Activated T-cell treated with anti-CD3 and anti-CD28 coated beads, Interleukin-2, amount 50 U/mL, for 48 hours (primary cell): ENCODE results near the gene GALNT9.
A peak's percentile ranks its signal among the peaks of the same experiment; 100 is the strongest.

Source experiments
- DNase-seq, 2 experiments: peaks; one replicate each; pipeline ENCODE4 v3.0.0-alpha.2; 2020

GALNT9 gene

DNA sequence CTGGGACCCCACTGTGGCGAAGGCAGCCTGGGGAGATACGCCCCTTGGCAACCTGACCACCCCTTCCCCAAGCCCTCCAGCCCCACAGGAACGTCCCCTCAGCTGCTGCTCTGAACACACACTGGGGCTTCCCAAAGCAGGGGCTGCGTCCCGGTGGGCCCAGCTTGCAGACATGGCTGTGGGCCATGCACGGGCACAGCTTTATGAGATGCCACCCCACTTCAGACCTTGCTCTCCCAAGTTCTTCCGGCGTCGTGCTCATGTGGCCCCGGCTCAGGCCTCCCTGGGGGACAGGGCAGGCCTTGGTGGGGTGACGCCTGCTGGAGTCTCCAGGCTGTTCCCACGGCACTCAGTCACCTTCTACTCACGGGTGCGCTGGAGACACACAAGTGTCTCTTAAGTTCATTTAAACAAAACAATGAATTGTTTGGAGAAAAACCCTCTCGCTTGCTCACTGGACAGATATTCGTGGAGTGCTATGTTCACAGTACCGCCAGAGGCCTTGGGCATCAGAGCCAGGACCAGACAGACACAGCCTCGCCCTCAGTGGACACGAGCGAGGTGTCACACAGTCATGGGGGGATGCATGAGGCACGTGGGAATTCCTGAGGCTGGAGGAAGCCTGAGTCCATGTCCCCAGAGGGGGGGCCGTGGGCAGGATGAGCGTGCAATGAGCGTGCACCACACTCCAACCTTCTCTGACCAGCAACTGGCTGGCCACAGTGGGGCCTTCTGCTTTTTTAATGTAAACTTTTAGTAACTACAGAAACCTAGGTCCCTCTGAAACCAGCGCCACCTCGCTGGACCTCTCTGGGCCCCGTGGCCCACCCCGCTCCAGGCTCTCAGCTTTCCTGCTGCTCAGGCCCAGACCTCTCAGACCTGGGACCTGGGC is 4.3 kb downstream of the GALNT9 start:
- DNase-seq, result no peak

DNA sequence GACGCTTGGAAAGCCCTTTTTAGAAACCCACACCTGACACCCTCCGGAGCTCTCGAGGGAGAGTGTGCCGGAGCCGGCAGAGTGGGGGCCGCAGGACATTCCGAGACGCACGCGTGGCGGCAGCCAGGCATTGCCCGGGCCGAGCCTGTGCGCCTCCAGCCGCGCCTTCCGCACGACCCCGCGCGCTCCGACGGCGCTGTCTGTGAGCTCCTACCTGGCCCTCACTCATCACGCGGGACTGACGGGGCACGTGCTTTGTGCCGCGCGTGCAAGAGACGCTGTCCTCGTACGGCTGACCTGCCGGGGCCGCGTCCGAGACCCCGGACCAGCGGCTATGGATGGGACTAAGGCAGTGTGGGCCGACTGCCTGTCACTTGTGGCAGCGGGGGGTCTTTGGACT is 5.2 kb downstream of the GALNT9 start:
- DNase-seq, result no peak

DNA sequence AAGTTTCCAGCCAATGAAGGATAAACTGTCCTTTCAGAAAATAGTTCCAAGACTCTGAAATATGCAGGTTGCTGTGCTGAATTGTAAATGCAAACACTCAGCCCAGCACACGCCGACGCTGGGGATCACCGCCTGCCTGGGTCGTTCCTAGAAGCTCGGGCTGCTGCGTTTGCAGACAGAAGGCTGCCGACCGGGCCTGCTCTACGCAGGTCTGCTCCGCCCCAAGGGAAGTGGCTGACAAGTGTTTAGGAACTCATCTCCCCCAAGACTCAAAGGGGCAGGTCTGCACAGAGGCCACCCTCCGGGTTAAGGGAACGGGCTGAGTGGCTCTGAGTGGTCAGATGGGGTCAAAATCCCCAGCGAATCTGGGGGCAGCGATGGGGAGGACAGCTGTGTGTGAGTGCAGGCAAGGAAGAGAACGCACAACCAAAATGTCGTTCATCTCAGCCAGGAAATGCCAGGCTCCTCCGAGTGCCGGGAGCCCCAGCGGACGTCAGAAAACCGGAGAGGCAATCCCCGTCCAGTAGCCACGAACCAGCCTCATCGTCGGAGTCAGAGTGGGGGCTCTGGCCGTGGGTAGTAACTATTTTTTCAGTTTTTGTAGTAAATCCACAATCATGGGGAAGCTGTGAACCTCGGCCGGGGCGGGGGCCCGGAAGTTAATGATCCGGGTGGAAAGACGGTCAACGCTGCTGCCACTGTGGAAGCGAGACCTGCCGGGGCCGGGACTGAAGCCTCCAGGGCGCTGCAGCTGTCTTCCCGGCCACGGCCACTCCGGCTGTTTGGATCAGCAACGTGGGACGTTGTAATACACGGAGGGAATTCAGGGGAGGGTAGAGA is 6.0 kb downstream of the GALNT9 start:
- peak; percentile 27 to 33 for DNase-seq

DNA sequence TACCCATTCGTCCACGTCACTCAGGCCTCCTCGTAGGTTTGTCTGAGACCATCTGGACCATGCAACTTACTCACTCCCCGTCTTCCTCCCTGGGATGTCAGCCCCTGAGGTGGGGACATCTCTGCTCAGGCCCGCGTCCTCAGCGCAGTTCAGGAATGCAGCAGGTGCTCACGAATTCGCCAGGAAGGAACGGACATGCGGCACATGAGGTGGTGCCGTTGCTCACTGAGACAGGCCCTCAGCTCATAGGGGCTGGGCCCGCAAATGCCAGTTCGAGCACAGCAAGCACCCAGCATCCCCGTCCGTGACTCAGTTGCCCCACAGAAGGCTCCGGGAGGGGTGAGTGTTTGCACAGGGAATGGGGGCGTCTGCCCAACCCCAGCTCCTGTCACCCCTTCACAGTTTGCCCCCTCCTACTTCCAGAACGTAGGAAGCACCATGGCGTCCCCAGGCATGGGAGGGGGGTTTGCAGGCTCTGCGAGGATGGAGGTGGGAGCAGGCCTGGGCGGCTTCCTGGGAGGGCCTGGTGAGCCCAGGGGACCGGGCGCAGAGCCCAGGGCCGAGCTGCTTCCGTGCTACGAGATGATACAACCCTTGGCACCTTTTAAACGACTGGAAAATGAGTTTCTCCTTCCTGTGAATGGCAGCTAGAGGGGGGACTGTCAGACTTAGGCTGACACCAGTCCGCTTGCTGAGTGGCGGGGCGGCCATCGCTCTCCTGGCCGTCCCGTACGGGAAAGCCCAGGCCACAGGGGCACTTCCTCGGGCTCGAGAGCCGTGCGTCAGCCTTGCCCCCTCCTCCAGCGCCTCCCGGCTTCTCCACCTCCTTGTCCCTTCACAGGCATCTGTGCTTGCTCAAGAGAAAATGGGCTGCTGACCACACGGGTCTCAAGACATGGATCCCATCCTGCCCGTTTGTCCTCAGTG is 6.9 kb downstream of the GALNT9 start:
- no peak for DNase-seq

DNA sequence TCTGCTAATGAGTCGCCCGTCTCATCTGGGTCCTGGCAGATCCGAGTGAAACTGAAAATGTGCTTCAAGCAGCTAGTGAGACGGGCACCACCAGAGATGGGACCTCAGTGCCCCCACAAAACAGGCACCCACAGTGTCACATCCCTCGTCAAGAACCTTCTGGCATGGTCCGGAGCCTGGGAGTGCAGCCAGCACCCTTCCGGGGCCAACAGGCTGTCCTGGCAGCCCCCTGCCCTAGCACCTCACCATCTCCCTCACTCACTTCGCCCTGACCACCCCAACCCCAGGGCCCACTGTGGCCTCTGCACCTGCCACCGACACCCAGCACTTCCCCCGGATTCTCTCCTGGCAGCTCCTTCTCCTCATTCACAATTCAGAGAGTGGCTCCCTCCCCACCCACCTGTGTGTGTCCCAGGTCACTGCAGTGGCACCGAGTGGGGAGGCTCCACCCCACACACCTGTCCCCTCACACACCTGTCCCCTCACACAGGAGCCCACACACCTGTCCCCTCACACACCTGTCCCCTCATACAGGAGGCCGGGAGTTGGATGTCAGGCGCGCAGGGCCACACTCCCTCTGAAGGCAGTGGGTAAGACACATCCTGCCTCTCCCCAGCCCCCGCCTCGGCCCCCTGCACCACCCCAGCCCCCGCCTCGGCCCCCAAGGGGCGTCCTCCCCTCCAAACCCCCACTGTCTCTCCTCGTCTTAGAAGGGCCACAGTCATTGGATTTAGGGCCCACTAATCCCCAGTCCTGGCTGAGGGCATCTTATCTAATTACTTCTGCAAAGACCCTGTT is 7.9 kb downstream of the GALNT9 start:
- DNase-seq, result no peak

DNA sequence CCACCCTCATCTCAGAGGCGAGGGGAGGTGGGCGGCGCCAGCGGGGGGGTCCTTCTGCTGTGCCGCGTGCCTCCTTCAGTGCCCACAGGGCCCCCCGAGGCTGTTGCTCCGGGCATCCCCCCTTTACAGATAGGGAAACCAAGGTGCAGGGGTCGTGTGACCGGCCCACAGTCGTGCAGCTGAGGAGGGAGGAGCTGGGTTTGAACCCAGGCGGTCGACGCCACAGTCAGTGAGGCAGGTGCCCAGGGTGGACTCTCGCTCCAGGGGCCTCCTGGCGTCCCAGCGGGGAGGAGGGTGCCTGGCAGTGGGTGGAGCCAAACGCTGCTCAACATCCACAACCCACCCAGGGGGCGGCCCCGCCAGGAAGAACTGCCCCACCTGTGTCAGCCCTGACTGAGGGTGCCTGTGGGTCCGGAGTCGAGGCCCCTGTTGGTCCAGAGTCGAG is 8.6 kb downstream of the GALNT9 start:
- DNase-seq, result no peak

DNA sequence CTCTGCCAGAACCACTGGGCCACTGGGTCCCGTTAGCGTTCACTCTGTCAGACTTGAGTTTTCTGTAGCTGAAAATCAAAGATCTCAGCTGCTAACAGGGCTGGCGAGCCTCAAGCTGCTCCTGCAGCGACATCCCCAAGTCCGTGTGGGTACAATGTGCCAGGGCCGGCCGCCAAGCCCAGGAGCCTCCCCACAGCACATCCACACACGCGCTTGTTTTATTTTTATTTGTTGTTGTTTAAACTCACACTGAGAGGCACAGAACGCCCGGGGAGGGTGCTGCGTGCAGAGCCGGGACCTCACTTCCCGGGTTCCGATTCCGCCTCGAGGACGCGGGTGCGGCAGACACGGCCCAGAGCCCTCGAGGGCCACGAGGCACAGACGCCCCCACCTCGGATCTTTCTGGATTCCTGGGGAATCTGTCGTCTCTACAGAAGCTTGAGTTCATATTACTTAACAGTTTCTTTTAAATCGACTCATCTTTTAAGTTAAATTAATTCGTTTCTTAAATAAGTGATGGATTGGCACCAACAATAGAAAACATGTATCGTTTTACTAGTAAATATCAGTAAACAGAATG is 9.3 kb downstream of the GALNT9 start:
- DNase-seq, result no peak

DNA sequence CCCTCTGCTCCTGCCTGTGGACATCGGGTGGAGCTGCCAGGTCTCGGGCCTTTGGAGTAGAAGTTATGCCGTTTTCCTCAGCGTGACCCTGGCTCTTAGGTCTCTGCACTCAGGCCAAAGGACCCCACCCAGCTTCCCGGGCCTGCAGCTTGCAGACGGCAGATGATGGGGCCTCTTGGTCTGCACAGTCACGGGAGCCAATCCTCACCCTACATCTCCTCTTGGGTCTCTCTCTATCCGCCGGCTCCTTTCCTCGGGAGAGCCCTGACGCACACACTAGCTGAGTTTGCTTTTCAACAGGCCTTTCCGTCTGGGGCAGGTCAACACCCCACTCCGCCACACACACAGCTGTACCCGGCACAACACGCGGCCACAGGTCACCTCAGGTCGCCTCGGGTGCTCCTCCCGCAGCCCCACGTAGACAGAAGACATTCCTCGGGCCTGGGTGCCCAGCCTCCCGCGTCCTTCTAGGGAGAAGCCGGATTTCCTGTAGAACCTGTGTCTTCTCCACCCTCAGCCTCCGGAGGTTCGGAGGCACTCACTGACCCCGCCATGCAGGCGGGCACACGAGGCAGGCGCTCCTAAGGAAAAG is 9.9 kb downstream of the GALNT9 start:
- DNase-seq, result no peak

DNA sequence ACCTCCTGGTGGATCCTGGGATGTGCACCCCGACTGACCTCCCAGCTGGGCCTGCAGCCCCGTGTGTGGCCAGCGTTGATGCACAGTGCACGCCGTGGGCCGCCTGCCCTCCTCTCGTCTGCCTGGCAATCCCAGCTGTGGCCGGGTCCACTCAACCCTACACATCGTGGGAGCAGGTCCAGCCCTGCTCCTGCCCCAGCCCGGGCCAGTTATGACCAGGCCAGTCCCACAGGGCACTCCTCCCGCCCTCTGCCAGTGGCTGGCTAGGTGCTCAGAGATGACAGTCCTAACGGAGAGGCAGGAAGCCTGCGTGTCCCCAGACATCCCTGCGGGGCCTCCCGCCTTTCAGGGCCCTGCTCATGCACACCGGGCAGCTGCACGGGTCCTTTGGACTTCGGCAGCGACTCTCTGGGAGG is 10.8 kb downstream of the GALNT9 start:
- no peak for DNase-seq

DNA sequence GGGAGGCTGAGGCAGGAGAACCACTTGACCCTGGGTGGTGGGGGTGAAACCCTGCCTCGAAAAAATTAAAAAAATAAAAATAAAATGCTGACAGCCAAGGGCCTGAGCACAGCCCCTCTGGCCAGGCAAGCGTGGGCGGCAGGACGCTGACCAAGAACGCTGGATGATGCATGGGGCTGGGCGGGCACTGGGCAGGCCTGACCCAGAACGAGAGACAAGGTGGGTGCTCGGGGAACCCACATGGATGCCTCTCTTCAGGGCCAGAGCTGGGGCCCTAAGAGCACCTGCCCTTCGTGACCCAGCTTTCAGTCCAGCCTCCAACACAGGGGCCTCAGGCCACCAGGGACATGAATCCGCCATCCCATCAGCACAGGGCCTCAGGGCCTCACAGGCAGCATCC is 11.3 kb downstream of the GALNT9 start:
- DNase-seq, result no peak

DNA sequence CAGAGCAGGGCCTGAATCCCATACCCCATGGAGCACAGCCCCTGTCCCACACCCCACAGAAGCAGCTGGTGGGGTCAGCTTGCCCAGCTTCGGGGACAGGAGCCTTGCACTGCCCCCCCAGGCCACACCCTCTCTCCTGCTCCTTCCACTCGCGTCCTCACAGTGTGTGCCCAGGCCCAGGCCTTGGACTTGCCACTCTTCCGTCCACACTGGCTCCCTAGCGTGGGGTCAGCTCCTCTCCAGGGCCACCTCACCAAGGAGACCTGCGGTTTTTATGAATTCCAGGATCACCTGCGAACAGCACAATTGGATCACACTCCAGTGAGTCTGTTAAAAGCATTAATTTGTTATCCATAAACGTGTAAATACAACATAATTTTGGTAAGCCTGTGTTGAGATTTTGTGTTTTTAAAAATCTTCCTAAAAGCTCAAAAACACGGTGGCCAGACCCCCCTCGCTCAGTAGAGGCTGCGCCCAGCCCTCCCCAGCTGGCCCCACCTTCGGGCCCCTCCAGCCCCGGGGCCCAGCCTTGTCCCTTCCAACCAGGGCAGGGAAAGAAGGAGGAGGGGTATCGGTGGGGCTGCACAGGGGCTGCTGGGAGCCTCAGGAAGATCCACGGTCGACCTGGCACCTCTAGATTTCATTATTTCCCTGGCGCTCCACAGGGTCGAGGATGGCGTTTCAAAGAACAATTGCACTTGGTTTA is 12.0 kb downstream of the GALNT9 start:
- no peak for DNase-seq

DNA sequence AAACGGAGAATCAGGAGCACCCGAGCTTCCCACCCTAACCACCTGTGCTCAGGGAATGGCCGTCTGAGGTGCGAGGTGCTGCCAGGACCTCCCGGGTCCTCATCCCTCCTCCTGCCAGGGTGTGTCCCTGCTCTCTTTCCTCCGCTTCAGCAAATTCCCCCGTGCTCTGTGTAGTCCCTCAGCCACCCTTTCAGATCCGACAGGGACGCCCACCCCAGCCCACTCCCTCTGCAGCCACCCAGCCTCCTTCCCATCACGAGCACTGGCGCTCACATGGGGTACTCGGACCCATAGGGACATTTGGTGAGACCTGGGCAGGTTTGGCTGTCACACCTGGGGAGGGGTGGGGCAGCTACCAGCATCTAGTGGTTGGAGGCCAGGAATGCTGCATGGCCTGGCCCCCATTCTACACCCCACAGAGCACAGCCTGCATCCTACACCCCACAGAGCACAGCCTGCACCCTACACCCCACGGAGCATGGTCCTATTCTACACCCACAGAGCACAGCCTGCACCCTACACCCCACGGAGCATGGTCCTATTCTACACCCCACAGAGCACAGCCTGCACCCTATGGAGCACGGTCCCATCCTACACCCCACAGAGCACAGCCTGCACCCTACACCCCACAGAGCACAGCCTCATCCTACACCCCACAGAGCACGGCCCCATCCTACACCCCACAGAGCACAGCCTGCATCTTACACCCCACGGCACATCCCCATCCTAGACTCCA is 12.7 kb downstream of the GALNT9 start:
- DNase-seq, result no peak

DNA sequence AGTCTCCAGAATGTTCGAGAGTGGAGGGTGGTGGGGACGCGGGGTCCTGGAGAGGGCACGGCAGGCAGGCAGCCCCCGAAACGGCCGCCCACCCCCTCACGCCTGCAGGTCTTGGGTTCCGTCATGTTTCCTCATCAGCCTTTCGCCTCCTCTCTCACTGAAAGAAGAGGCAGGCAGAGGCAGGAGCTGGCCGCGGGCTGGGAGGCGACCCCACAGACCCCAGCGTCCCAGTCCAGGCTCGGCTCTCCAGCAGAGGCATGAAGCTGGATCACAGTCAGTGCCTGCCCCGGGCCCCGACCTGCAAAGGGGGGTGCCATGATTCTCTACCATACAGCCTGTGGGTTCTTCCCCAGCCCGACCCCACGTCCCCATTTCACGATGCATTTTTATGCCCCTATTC is 13.4 kb downstream of the GALNT9 start:
- DNase-seq, result no peak

DNA sequence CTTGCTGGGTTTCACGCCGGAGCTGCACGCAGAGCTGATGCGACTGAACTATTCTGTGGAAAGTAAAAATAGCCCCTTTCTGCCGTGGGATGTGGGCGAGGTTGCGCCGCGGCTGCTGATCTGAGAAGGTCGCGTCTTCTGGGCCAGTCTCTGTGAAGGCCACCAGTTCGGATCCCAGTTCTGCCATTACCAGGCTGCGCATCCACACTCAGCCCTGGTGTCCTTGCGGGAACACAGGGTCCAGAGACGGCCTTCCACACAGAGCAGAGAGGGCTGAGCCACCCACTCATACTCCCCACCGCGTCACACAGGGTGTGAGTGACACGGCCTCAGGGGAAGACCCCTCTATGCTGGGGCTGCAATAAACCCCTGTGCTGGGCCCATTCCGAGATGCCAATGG is 13.9 kb downstream of the GALNT9 start:
- DNase-seq, result no peak

DNA sequence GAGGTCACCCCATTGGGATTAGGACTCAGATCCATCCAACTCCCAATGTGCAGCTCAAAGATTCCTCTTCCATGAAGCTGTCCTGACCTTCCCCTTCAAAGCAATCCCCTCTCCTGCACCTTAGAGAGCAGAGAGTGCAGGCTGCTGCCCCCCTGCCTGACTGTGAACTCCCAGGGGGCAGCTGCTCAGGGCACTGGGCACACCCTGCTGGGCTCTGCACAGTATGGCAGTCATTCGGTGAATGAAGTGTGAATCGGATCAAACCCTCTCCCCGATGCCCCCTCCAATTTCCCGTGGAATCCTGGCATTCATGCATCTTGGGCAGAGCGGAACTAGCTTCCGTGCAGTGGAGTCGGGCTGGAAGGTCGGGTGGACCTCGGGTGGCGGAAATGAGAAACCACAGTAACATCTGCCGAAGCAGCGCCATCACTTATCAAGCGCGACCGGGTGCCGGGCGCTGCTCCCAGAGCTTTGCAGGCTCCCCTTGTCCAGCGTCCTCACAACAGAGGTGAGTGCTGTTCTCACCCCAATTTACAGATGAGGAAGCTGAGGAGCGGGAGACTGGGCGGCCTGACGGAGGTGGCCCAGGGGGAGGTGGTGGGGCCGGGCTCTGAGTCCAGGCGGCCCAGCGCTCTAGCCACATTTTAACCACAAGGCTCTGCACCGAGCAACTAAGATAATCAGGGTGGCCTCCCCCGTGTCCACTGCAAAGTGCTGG is 14.7 kb downstream of the GALNT9 start:
- DNase-seq, result no peak

DNA sequence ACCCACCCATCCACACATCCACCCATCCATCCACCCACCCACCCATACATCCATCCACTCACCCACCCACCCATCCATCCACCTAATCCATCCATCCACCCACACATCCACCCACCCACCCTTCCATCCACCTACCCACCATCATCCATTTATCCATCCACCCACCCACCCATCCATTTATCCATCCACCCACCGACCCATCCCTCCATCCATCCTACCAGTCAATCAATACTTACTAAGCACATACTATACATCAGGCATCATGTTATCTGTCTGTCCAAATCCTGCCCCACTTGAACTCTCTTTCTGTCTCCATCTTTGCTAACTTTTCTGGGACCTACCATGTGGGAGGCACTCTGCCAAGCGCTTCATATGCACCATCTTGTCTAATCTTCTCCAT is 15.4 kb downstream of the GALNT9 start:
- no peak for DNase-seq

DNA sequence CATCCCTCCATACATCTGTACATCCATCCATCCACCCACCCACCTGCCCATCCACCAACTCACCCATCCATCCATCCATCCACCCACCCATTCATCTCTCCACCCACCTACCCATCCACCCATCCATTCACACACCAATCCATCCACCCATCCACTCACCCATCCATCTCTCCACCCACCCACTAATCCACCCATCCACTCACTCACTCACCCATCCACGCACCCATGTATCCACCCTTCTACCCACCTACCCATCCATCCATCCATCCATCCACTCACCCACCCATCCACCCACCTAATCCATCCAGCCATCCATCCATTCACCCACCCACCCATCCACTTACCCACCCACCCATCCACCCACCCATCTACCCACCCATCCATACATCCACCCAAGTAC is 16.2 kb downstream of the GALNT9 start:
- DNase-seq, result no peak

DNA sequence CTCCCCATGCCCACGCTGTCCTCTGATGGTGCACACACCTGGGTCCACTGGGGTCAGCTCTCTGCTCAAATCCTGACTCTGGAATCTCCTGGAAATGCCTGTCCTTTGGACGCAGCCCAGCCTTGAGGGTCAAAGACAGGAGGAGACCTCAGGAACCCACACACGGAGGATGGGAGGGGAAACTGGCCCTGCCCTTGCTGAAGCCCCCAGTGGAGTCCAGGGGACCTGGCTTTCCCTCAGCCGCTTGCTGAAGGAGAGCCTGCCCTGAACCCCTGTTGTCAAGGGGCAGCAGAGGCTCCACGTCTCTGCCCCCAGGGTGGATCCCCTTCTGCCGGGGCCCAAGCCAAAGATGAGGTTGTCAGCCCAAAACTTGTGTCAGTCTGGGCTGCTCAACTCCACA is 16.9 kb downstream of the GALNT9 start:
- DNase-seq, result no peak
